IgD-negative memory B cell (primary cell): ENCODE results near the gene HBP1. TPM values are rescaled to one million over a fixed set of nuclear protein-coding genes. Genes with fewer than 3 reads are reported as not detected.
"Not testable (repeated sequence)": the region's sequence is repeated elsewhere in the genome, so short reads cannot be mapped to it uniquely, and the experiment has no call there.

Experiments used
- H3K27ac Mint-ChIP-seq, 3 donors: one replicate each; pipeline ENCODE4 v1.8.0; 2020 to 2022; ENCODE audit warnings: mild to moderate bottlenecking in 3 of 3, mixed read lengths in 3 of 3, moderate library complexity in 1 of 3
- H3K27me3 Mint-ChIP-seq: one replicate; pipeline ENCODE4 v1.8.0; 2021; ENCODE audit warnings: mixed read lengths
- H3K36me3 Mint-ChIP-seq: one replicate; pipeline ENCODE4 v1.8.0; 2020; ENCODE audit warnings: mild to moderate bottlenecking, mixed read lengths
- H3K4me1 Mint-ChIP-seq, 3 donors: one replicate each; pipeline ENCODE4 v1.8.0; 2020 to 2022; ENCODE audit warnings: mixed read lengths in 3 of 3, mild to moderate bottlenecking in 1 of 3
- H3K4me3 Mint-ChIP-seq, 4 donors: one replicate each; pipeline ENCODE4 v1.8.0; 2020 to 2022; ENCODE audit warnings: mild to moderate bottlenecking in 4 of 4, mixed read lengths in 4 of 4, moderate library complexity in 3 of 4
- H3K9me3 Mint-ChIP-seq, 3 donors: one replicate each; pipeline ENCODE4 v1.8.0; 2020 to 2021; ENCODE audit warnings: mixed read lengths in 3 of 3, mild to moderate bottlenecking in 1 of 3
- polyA plus RNA-seq: library from polyadenylated mRNA; unstranded; fragments of 300-500 nt; fragmentation: Illumina TruSeq; gene quantifications from one replicate; pipeline ENCODE4 v1.2.3, GENCODE V29; 2021

Gene HBP1
- polyA plus RNA-seq, 1 donor from 2014 or later = 46.4 TPM

DNA sequence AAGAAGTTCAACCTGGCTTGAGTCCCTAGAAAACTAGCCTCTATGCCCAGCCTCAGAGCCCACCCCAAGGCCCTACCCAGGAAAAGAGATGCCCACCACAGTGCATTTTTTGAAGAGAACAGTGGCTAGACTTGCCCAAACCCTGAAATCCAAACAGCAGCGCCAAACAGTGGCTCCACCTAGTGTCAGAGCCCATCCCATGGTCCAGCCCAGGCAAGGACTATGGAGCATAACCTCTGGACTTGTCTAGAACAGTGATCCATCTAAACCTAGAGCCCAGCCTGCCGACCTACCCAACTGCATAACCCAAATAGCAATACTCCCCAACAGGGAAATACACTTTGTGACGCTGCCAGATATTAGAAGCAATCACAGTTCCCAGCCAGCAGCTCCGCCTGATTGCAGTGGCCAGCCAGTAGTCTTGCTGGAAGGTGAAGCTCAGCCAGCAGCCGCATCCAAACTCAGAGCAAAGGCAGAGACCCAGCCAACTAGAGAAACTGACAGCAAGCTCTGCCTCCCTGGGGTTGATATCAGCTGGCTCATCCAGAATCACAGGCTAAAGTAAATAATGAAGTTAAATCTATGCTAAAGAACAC is 44.5 kb downstream of the HBP1 start:
- peaks cover 19% of the 10 kb centered on the region for H3K36me3 Mint-ChIP-seq
- peaks cover 0 to 4% (median 2%) of the 10 kb centered on the region in 3 donors for H3K4me1 Mint-ChIP-seq
- H3K27me3 Mint-ChIP-seq = no peaks in the 10 kb centered on the region
- peak overlapping the region in 1 of 4 donors; percentile 13 for H3K4me3 Mint-ChIP-seq
- no peak overlapping the region for H3K27ac Mint-ChIP-seq
- H3K9me3 Mint-ChIP-seq = peaks cover 7 to 23% (median 9%) of the 10 kb centered on the region in 3 donors

GRCh38 chr7:107213945-107214344 is 45.1 kb downstream of the HBP1 start:
- Mint-ChIP-seq H3K27ac (no peak overlapping the region), H3K9me3 (peaks cover 7 to 23% (median 9%) of the 10 kb centered on the region in 3 donors), H3K4me1 (peaks cover 0 to 4% (median 2%) of the 10 kb centered on the region in 3 donors), H3K36me3 (peaks cover 19% of the 10 kb centered on the region), H3K27me3 (no peaks in the 10 kb centered on the region), H3K4me3 (no peak overlapping the region)

- peaks cover 0 to 2% (median 2%) of the 10 kb centered on the region in 3 donors for H3K4me1 Mint-ChIP-seq
- H3K36me3 Mint-ChIP-seq = peaks cover 12% of the 10 kb centered on the region
- peaks cover 7 to 16% (median 9%) of the 10 kb centered on the region in 3 donors for H3K9me3 Mint-ChIP-seq
- no peaks in the 10 kb centered on the region for H3K27me3 Mint-ChIP-seq
- H3K27ac Mint-ChIP-seq = no peak overlapping the region
- H3K4me3 Mint-ChIP-seq = no peak overlapping the region
Measured at GRCh38 chr7:107219563-107220244, 50.9 kb downstream of the HBP1 start.

DNA sequence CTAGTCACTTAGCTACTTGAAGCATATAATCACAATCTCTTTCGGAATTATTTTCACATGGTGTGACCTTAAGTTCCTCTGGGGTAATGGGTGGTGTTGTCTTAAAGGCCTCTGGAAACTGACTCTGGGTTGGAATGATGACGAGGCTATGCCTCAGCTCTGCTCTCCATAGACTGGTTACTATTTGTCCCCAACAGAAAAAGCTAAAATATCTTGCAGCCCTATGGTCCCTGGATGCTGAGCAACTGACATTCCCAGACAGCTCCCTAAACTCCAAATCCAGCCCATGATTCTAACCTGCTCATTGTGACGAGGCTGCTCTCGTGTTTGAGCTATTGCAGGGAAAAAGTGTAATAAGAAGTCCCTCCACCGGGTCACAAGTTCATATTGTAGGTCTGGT is 51.6 kb downstream of the HBP1 start:
- no peaks in the 10 kb centered on the region for H3K27me3 Mint-ChIP-seq
- no peak overlapping the region for H3K4me3 Mint-ChIP-seq
- H3K27ac Mint-ChIP-seq = no peak overlapping the region
- peaks cover 5 to 12% (median 6%) of the 10 kb centered on the region in 3 donors for H3K9me3 Mint-ChIP-seq
- peaks cover 9% of the 10 kb centered on the region for H3K36me3 Mint-ChIP-seq
- H3K4me1 Mint-ChIP-seq = no peaks in the 10 kb centered on the region

- H3K9me3 Mint-ChIP-seq = peaks cover 5 to 11% (median 6%) of the 10 kb centered on the region in 3 donors
- not testable (repeated sequence) for H3K4me3 Mint-ChIP-seq, H3K27ac Mint-ChIP-seq, H3K36me3 Mint-ChIP-seq, H3K4me1 Mint-ChIP-seq, H3K27me3 Mint-ChIP-seq
Measured at GRCh38 chr7:107220806-107221205, 52.0 kb downstream of the HBP1 start.

GRCh38 chr7:107224374-107225223 is 55.8 kb downstream of the HBP1 start:
- no peaks in the 10 kb centered on the region for H3K9me3 Mint-ChIP-seq
- peak overlapping the region in 1 of 3 donors; percentile 88 for H3K27ac Mint-ChIP-seq

GRCh38 chr7:107228291-107228690 is 59.5 kb downstream of the HBP1 start:
- no peaks in the 10 kb centered on the region for H3K27me3 Mint-ChIP-seq
- peak overlapping the region in 1 of 4 donors; percentile 43 for H3K4me3 Mint-ChIP-seq
- no peak overlapping the region for H3K27ac Mint-ChIP-seq
- peaks cover 0 to 3% (median 0%) of the 10 kb centered on the region in 3 donors for H3K4me1 Mint-ChIP-seq
- H3K9me3 Mint-ChIP-seq = no peaks in the 10 kb centered on the region
- peaks cover 6% of the 10 kb centered on the region for H3K36me3 Mint-ChIP-seq

More at GRCh38 chr7:107224374-107225223, 55.8 kb downstream of the HBP1 start:
- Mint-ChIP-seq H3K4me1 (no peaks in the 10 kb centered on the region), H3K27me3 (no peaks in the 10 kb centered on the region), H3K4me3 (no peak overlapping the region), H3K36me3 (peaks cover 3% of the 10 kb centered on the region)

- Mint-ChIP-seq H3K36me3 (peaks cover 8% of the 10 kb centered on the region), H3K4me3 (no peak overlapping the region), H3K9me3 (no peaks in the 10 kb centered on the region), H3K4me1 (peaks cover 0 to 5% (median 4%) of the 10 kb centered on the region in 3 donors), H3K27me3 (no peaks in the 10 kb centered on the region), H3K27ac (no peak overlapping the region)
Measured at GRCh38 chr7:107230334-107230733, 61.5 kb downstream of the HBP1 start.

- Mint-ChIP-seq H3K36me3 (peaks cover 8% of the 10 kb centered on the region), H3K27ac (no peak overlapping the region), H3K9me3 (no peaks in the 10 kb centered on the region), H3K4me1 (peaks cover 0 to 5% (median 4%) of the 10 kb centered on the region in 3 donors), H3K27me3 (no peaks in the 10 kb centered on the region), H3K4me3 (no peak overlapping the region)
Measured at GRCh38 chr7:107232568-107233090, 63.8 kb downstream of the HBP1 start.

- Mint-ChIP-seq H3K4me1 (peaks cover 0 to 6% (median 5%) of the 10 kb centered on the region in 3 donors), H3K4me3 (no peak overlapping the region), H3K27ac (no peak overlapping the region), H3K9me3 (no peaks in the 10 kb centered on the region), H3K27me3 (no peaks in the 10 kb centered on the region), H3K36me3 (peaks cover 8% of the 10 kb centered on the region)
Measured at GRCh38 chr7:107233174-107233573, 64.4 kb downstream of the HBP1 start.

DNA sequence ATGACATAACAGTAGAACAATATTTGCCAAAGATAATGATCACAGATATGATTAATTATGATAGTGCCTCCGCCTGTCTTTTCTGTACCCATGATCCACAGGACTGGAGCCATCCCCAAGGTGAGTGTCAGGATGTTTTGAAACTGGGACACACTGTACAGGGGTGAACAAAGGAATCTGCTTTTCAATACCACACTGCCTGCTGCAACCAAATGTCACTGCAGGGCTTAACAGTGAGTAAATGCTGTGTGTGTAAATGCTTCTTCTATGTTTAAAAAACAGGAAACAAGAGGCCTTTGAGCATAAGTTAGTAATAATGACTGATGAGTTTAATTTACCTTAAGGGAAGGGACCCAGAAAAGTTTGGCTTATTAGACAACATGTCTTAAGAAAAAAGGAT is 65.2 kb downstream of the HBP1 start:
- no peaks in the 10 kb centered on the region for H3K9me3 Mint-ChIP-seq
- H3K4me3 Mint-ChIP-seq = no peak overlapping the region
- no peaks in the 10 kb centered on the region for H3K27me3 Mint-ChIP-seq
- peaks cover 0 to 7% (median 6%) of the 10 kb centered on the region in 3 donors for H3K4me1 Mint-ChIP-seq
- no peak overlapping the region for H3K27ac Mint-ChIP-seq
- H3K36me3 Mint-ChIP-seq = peaks cover 10% of the 10 kb centered on the region

DNA sequence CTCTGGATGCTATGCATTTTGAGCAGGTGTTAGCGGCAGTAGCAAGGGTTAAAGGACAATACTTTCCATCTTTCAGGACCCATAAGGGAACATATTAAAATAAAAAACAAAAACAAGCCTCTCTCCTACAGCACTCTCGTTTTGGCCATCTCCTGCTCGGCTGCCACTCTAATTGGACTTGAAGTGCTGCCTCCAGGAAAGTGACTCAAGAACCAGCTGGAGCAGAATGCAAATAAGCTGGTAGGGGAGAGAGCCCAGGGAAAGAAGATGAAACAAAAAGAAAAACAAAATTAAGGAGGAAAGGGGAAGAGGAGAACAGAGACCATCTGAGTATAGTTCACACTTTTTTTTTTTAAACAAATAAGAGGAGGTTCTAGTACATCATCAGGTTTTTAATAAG is 65.6 kb downstream of the HBP1 start:
- H3K4me1 Mint-ChIP-seq = peaks cover 0 to 7% (median 6%) of the 10 kb centered on the region in 3 donors
- no peak overlapping the region for H3K4me3 Mint-ChIP-seq
- peaks cover 10% of the 10 kb centered on the region for H3K36me3 Mint-ChIP-seq
- no peaks in the 10 kb centered on the region for H3K27me3 Mint-ChIP-seq
- no peak overlapping the region for H3K27ac Mint-ChIP-seq
- H3K9me3 Mint-ChIP-seq = no peaks in the 10 kb centered on the region

- Mint-ChIP-seq H3K27me3 (no peaks in the 10 kb centered on the region), H3K4me3 (no peak overlapping the region), H3K27ac (no peak overlapping the region), H3K4me1 (peaks cover 0 to 8% (median 3%) of the 10 kb centered on the region in 3 donors), H3K9me3 (no peaks in the 10 kb centered on the region), H3K36me3 (peaks cover 6% of the 10 kb centered on the region)
Measured at GRCh38 chr7:107236862-107237261, 68.1 kb downstream of the HBP1 start.

DNA sequence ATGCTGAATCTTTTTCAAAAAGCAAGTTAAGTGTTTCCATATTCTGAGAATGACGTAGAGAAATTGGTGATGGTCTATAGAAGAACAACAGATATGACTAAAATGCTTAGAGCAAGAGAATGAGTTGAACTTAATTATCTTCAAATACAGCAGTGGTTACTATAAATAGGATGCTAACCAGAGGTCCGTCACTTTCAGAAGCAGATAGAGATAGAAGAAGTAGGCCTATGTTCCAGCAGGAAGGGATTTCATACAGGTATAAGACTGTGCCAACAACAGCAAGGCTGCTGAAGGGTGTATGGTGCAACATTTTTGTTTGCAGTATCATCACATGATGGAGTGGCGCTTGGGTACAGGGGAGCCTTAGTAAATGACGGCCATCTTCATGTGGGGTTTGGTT is 68.6 kb downstream of the HBP1 start:
- Mint-ChIP-seq H3K36me3 (peaks cover 9% of the 10 kb centered on the region), H3K27ac (no peak overlapping the region), H3K4me1 (peaks cover 0 to 8% (median 3%) of the 10 kb centered on the region in 3 donors), H3K27me3 (no peaks in the 10 kb centered on the region), H3K9me3 (no peaks in the 10 kb centered on the region), H3K4me3 (no peak overlapping the region)

DNA sequence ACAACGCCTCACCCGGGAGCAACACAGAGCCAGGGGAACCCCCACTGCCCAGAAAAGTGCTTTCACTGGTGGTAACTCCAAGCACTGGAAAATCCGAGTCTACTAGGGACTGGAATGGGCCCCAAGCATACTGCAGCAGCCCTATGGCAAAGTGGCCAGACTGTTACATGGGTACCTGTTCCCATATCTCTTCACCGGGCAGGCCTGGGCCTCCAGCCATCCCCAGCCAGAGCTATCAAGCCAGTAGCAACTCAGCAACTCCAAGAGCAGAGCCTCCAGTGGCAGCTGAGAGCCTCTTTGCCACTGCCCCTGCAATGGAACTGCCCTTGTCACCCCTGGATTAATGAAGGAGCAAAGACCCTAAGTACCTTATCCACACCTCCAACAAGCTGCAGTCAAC is 73.5 kb downstream of the HBP1 start:
- Mint-ChIP-seq H3K27ac (no peak overlapping the region), H3K4me3 (no peak overlapping the region), H3K36me3 (peaks cover 35% of the 10 kb centered on the region)

More for the DNA sequence above, 73.5 kb downstream of the HBP1 start:
- H3K4me1 Mint-ChIP-seq = peaks cover 0 to 5% (median 1%) of the 10 kb centered on the region in 3 donors
- H3K27me3 Mint-ChIP-seq = no peaks in the 10 kb centered on the region
- peaks cover 4 to 13% (median 7%) of the 10 kb centered on the region in 3 donors for H3K9me3 Mint-ChIP-seq
